ENCODE data around the gene PPFIA2. TPM values are rescaled to one million over a fixed set of nuclear protein-coding genes. Genes with fewer than 3 reads are reported as not detected.

The PPFIA2 gene
- total and polyA plus RNA-seq, 9 of the 15 experiments (the other 6 are each of a cell fraction or from before 2014, with no cell fraction given) = not detected

DNA sequence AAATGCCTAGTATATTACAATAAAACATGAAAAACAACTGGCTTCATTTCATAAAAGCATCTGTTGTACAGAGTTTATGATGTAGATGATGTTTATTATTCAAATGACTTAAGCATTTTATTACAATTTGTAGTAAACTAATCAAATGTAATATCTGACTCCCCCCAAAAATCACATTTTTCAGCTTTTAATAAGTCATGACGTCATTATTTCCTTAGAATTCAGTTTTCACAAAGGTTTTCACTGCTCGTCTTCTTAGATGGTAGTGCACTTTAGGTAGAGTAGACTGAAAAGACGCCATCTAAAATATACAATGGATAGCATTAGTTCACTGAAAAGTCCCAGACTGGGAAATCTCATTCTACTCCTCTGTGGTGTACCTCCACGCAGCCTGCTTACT is 499.8 kb downstream of the PPFIA2 start:
- no peaks in the 10 kb centered on the region for H3K4me1 ChIP-seq (replicated peaks in 1 of 2; ENCODE audit: control insufficient read depth in 2 of 2, insufficient read depth in 2 of 2, low read length in 2 of 2)
- ChIA-PET POLR2A (no interaction called here), CTCF (ENCODE audit: low intra/inter-chr PET ratio) (no interaction called here)
- H3K27me3 ChIP-seq (ENCODE audit: control insufficient read depth in 2 of 2, insufficient read depth in 2 of 2, low read length in 2 of 2) = no peaks in the 10 kb centered on the region
- H3K9me1 ChIP-seq (ENCODE audit: control insufficient read depth, insufficient read depth, low read length) = no peaks in the 10 kb centered on the region
- no peak for TF ChIP-seq RFX5 (IDR thresholded peaks at IDR 0.05; ENCODE audit: low read depth, low read length)
- peak; percentile 26; the same call in 1 of the 2 replicates for TF ChIP-seq ATF7 (IDR thresholded peaks at IDR 0.05)
- WGBS (ENCODE audit: insufficient coverage, low coverage, missing lambda C conversion rate) = 0% methylated on average over 4 of the region's 4 CpGs
- no peaks in the 10 kb centered on the region for H4K20me1 ChIP-seq (replicated peaks; ENCODE audit: control insufficient read depth, insufficient read depth, low read length)
- no peaks in the 10 kb centered on the region for H3K79me2 ChIP-seq (ENCODE audit: control insufficient read depth, insufficient read depth, low read length)
- no TSS peak for BruUV-seq (replicated peaks)
- no peak overlapping the region for H2AFZ ChIP-seq (ENCODE audit: low read depth, low read length)
- H3K4me3 ChIP-seq = no peak overlapping the region
- in situ Hi-C loops (cut with MboI) (no loop called here), intact Hi-C loops (cut with micrococcal nuclease) (no loop called here)
- no peak overlapping the region for H3K27ac ChIP-seq (ENCODE audit: extremely low read depth, low read depth, low read length)
- DNase-seq (ENCODE audit: extremely low read depth in 1 of 4, low spot score in 3 of 4) (no peak), FAIRE-seq (no peak), ATAC-seq (no peak)
- no peaks in the 10 kb centered on the region for H3K9me3 ChIP-seq (replicated peaks; ENCODE audit: control insufficient read depth, insufficient read depth, low read depth, low read length)
- no peaks in the 10 kb centered on the region for H3K36me3 ChIP-seq (ENCODE audit: control insufficient read depth, insufficient read depth, low read length)
- no peak overlapping the region for H3K9ac ChIP-seq (ENCODE audit: insufficient read depth in 1 of 2, low read depth in 2 of 2, low read length in 2 of 2)
- H3K4me2 ChIP-seq (ENCODE audit: insufficient read depth, low read length) = no peak overlapping the region

DNA sequence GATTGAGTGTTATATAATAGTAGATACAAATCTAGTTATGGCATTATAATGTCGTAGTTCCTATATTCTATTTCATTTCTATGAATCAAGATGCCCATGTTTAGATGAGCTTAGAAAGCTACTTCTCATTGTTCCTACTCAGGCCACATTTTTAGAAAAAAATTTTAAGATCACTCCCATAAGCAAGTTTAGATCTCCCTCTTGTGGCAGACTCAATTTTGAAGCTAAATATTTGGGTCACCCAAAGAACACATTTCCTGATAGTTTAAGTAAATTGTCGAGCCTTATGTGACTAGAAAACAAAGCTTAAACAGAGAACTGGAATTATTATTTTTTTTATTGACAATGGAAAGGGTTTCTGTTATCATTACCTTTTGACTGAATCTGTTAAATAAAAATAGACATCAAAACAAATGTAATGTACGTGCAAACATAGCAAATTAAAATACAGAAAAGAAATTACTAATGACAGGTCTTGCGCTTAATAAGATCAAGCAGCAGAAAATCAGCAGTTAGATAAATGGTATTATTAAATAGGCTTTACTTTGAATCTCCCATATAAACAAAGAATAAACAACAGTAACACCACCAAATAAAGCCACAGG is 501.1 kb downstream of the PPFIA2 start:
- Histone ChIP-seq H3K4me1 (replicated peaks in 1 of 2; ENCODE audit: control insufficient read depth in 2 of 2, insufficient read depth in 2 of 2, low read length in 2 of 2) (no peaks in the 10 kb centered on the region), H2AFZ (ENCODE audit: low read depth, low read length) (no peak overlapping the region), H3K27me3 (ENCODE audit: control insufficient read depth in 2 of 2, insufficient read depth in 2 of 2, low read length in 2 of 2) (no peaks in the 10 kb centered on the region), H3K4me3 (no peak overlapping the region), H3K4me2 (ENCODE audit: insufficient read depth, low read length) (no peak overlapping the region), H3K27ac (ENCODE audit: extremely low read depth, low read depth, low read length) (no peak overlapping the region), H4K20me1 (replicated peaks; ENCODE audit: control insufficient read depth, insufficient read depth, low read length) (no peaks in the 10 kb centered on the region), H3K36me3 (ENCODE audit: control insufficient read depth, insufficient read depth, low read length) (no peaks in the 10 kb centered on the region), H3K79me2 (ENCODE audit: control insufficient read depth, insufficient read depth, low read length) (no peaks in the 10 kb centered on the region), H3K9me3 (replicated peaks; ENCODE audit: control insufficient read depth, insufficient read depth, low read depth, low read length) (no peaks in the 10 kb centered on the region), H3K9me1 (ENCODE audit: control insufficient read depth, insufficient read depth, low read length) (no peaks in the 10 kb centered on the region), H3K9ac (ENCODE audit: insufficient read depth in 1 of 2, low read depth in 2 of 2, low read length in 2 of 2) (no peak overlapping the region)
- ChIA-PET CTCF (ENCODE audit: low intra/inter-chr PET ratio) (no interaction called here), POLR2A (interaction anchor here (0.7 kb wide), 1 partner anchor 1086 kb away, joined by 3 read pairs; no protein-coding TSS in a partner anchor)
- 3% methylated on average over 4 of the region's 4 CpGs for WGBS (ENCODE audit: insufficient coverage, low coverage, missing lambda C conversion rate)
- in situ Hi-C loops (cut with MboI) = no loop called here
- no peak for DNase-seq (ENCODE audit: extremely low read depth in 1 of 4, low spot score in 3 of 4)
- no peak for FAIRE-seq
- no TSS peak for BruUV-seq (replicated peaks)
- TF ChIP-seq RAD21 (CRISPR knock-in tag; conservative IDR thresholded peaks at IDR 0.05 in 1 of 2, IDR thresholded peaks at IDR 0.05 in 1 of 2) (peak; percentile 20 to 30; a peak in 1 of 4 replicates), NFRKB (IDR thresholded peaks at IDR 0.05; ENCODE audit: low read depth) (no peak), RNF2 (IDR thresholded peaks at IDR 0.05) (no peak), CCNT2 (IDR thresholded peaks at IDR 0.05; ENCODE audit: borderline replicate concordance, extremely low read depth, insufficient read length, low read depth, low read length) (no peak)
- TF ChIP-seq, protein P1, sequence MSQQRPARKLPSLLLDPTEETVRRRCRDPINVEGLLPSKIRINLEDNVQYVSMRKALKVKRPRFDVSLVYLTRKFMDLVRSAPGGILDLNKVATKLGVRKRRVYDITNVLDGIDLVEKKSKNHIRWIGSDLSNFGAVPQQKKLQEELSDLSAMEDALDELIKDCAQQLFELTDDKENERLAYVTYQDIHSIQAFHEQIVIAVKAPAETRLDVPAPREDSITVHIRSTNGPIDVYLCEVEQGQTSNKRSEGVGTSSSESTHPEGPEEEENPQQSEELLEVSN (IDR thresholded peaks at IDR 0.05; ENCODE audit: borderline replicate concordance in 1 of 2, extremely low read depth in 1 of 2, insufficient read depth in 1 of 2, insufficient read length in 1 of 2, low read depth in 1 of 2, low read length in 1 of 2, poor library complexity in 1 of 2, severe bottlenecking in 1 of 2) = no peak
- TF ChIP-seq, protein P2, sequence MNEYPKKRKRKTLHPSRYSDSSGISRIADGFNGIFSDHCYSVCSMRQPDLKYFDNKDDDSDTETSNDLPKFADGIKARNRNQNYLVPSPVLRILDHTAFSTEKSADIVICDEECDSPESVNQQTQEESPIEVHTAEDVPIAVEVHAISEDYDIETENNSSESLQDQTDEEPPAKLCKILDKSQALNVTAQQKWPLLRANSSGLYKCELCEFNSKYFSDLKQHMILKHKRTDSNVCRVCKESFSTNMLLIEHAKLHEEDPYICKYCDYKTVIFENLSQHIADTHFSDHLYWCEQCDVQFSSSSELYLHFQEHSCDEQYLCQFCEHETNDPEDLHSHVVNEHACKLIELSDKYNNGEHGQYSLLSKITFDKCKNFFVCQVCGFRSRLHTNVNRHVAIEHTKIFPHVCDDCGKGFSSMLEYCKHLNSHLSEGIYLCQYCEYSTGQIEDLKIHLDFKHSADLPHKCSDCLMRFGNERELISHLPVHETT (CRISPR knock-in tag; conservative IDR thresholded peaks at IDR 0.05 in 1 of 2, IDR thresholded peaks at IDR 0.05 in 1 of 2) = no peak
- ATAC-seq = no peak
- intact Hi-C loops (cut with micrococcal nuclease) = no loop called here
